HepG2 (cell line): ENCODE data around the gene AFF4. TPM values are rescaled to one million over a fixed set of nuclear protein-coding genes. Genes with fewer than 3 reads are reported as not detected.

Source experiments
- ARID3A ChIP-seq: IDR thresholded peaks from 2 replicates; pipeline ENCODE4 v1.6.1; 2012; ENCODE audit warnings: low read depth, low read length, improper control_type of control experiment
- ATF3 ChIP-seq: sonication (generic); formaldehyde crosslinking; IDR thresholded peaks from 2 replicates; pipeline ENCODE4 v1.4.0; 2020; ENCODE audit warnings: missing genetic modification reagents
- CEBPG ChIP-seq: IDR thresholded peaks from 2 replicates; pipeline ENCODE4 v1.6.1; 2016
- FOSL2 ChIP-seq: sonication (generic); formaldehyde crosslinking; IDR thresholded peaks from 2 replicates; pipeline ENCODE4 v1.4.0; 2020; ENCODE audit warnings: missing genetic modification reagents
- HCFC1 ChIP-seq: fragments of 150-350 bp; IDR thresholded peaks from 2 replicates; pipeline ENCODE4 v1.6.1; 2014; ENCODE audit warnings: low read depth, low read length
- IRF1 ChIP-seq: sonication (generic); formaldehyde crosslinking; IDR thresholded peaks from 2 replicates; pipeline ENCODE4 v1.4.0; 2020; ENCODE audit warnings: low read depth, mild to moderate bottlenecking, missing genetic modification reagents
- KLF12 ChIP-seq: sonication (generic); formaldehyde crosslinking; IDR thresholded peaks from 2 replicates; pipeline ENCODE4 v1.4.0; 2020; ENCODE audit warnings: missing genetic modification reagents, borderline replicate concordance
- MYC ChIP-seq: sonication (generic); formaldehyde crosslinking; IDR thresholded peaks from 2 replicates; pipeline ENCODE4 v1.9.0; 2021; ENCODE audit warnings: missing genetic modification reagents, borderline replicate concordance
- PBX2 ChIP-seq: IDR thresholded peaks from 2 replicates; pipeline ENCODE4 v1.6.1; 2016; ENCODE audit warnings: control low read depth
- SATB2 ChIP-seq: sonication (generic); formaldehyde crosslinking; IDR thresholded peaks from 2 replicates; pipeline ENCODE4 v1.5.0; 2020; ENCODE audit warnings: missing genetic modification reagents
- THAP7 ChIP-seq: sonication (generic); formaldehyde crosslinking; IDR thresholded peaks from 2 replicates; pipeline ENCODE4 v1.8.1; 2023; ENCODE audit warnings: mild to moderate bottlenecking, missing genetic modification reagents
- ZNF275 ChIP-seq: sonication (generic); formaldehyde crosslinking; IDR thresholded peaks from 2 replicates; pipeline ENCODE4 v1.8.0; 2022; ENCODE audit warnings: missing genetic modification reagents, mild to moderate bottlenecking, inconsistent platforms, borderline replicate concordance
- ZNF556 ChIP-seq: sonication (generic); formaldehyde crosslinking; IDR thresholded peaks from 2 replicates; pipeline ENCODE4 v1.4.0; 2020; ENCODE audit warnings: mild to moderate bottlenecking, missing genetic modification reagents, borderline replicate concordance
- ZNF569 ChIP-seq: sonication (generic); formaldehyde crosslinking; IDR thresholded peaks from 2 replicates; pipeline ENCODE4 v1.5.0; 2020; ENCODE audit warnings: mild to moderate bottlenecking, missing genetic modification reagents, moderate library complexity, borderline replicate concordance
- ZSCAN31 ChIP-seq: sonication (generic); formaldehyde crosslinking; IDR thresholded peaks from 2 replicates; pipeline ENCODE4 v1.5.0; 2020; ENCODE audit warnings: low read depth, mild to moderate bottlenecking, missing genetic modification reagents
- polyA plus RNA-seq, 8 experiments: library from polyadenylated mRNA; depleted of rRNA in 3 of 8; stranded (reverse) in 7 of 8; unstranded in 1 of 8; fragments of >200 nt; fragmentation: Illumina TruSeq in 4 of 8; extraction: Trizol in 4 of 8; gene quantifications; 2 replicates each; pipeline versions ENCODE4 v1.2.1 to v1.2.3, GENCODE V29; 2011 to 2016; ENCODE audit warnings: low read depth in 4 of 8, missing spikeins in 1 of 8, mixed read lengths in 1 of 8; ENCODE audit not compliant: insufficient read depth in 1 of 8
- total RNA-seq, 5 experiments: library from RNA; depleted of rRNA; stranded (reverse); fragments of >200 nt; fragmentation: Illumina TruSeq; extraction: Trizol; gene quantifications; 2 replicates each; pipeline ENCODE4 v1.2.3, GENCODE V29; 2016; ENCODE audit warnings: low read depth in 1 of 5

Gene AFF4
- total and polyA plus RNA-seq, 2 of the 13 experiments (the other 11 are each of a cell fraction or from before 2014, with no cell fraction given): 22.1 to 25.5 TPM

- TF ChIP-seq IRF1: peak; percentile 4
- TF ChIP-seq ZNF275 (CRISPR knock-in tag): no peak; the same call in 1 of the 2 replicates
- TF ChIP-seq FOSL2: peak; percentile 69
- TF ChIP-seq ZSCAN31: peak; percentile 72
- no peak for TF ChIP-seq ARID3A
- TF ChIP-seq PBX2 (CRISPR knock-in tag): peak; percentile 69
- no peak for TF ChIP-seq CEBPG
- 0 out of 2 replicates have a peak, but pooled peaks have one; percentile 15 for TF ChIP-seq THAP7
- TF ChIP-seq SATB2 (CRISPR knock-in tag): peak; percentile 77; the same call in 1 of the 2 replicates
- no peak for TF ChIP-seq ATF3
- TF ChIP-seq MYC (CRISPR knock-in tag): peak; percentile 87
- TF ChIP-seq KLF12 (CRISPR knock-in tag): peak; percentile 96
- TF ChIP-seq ZNF569 (CRISPR knock-in tag): peak; percentile 85; the same call in 1 of the 2 replicates
- peak; percentile 19; the same call in 1 of the 2 replicates for TF ChIP-seq HCFC1
- TF ChIP-seq ZNF556 (CRISPR knock-in tag): 0 out of 2 replicates have a peak, but pooled peaks have one; percentile 29
These were observed at the start of gene AFF4 (continued) for GRCh38 chr5:132963171-132964104.
